Vagina (tissue), 2 donors: Measurements from ENCODE around the gene FLNB. TPM values are rescaled to one million over a fixed set of nuclear protein-coding genes. Genes with fewer than 3 reads are reported as not detected.

Source experiments
- DNase-seq, 2 donors: peaks; one replicate each; pipeline ENCODE4 v3.0.0-alpha.2; 2017; ENCODE audit errors: extremely low spot score in 2 of 2
- H3K27ac ChIP-seq: fragments of 200-600 bp; sonication (generic); one replicate; pipeline ENCODE4 v1.5.1; 2019
- H3K27me3 ChIP-seq: fragments of 200-600 bp; sonication (generic); one replicate; pipeline ENCODE4 v1.5.1; 2019
- H3K36me3 ChIP-seq, 2 donors: fragments of 200-600 bp; sonication (generic); one replicate each; pipeline ENCODE4 v1.5.1; 2017 to 2019
- H3K4me1 ChIP-seq: fragments of 200-600 bp; sonication (generic); one replicate; pipeline ENCODE4 v1.5.1; 2019
- H3K4me3 ChIP-seq, 2 donors: fragments of 200-600 bp; sonication (generic); 1 replicate in 1 of 2; 2 replicates in 1 of 2; pipeline ENCODE4 v1.5.1; 2016 to 2019
- H3K9me3 ChIP-seq: fragments of 200-600 bp; sonication (generic); one replicate; pipeline ENCODE4 v1.5.1; 2019
- POLR2A ChIP-seq, 2 donors: fragments of 450-650 bp; IDR thresholded peaks; one replicate each; pipeline ENCODE4 v1.6.1; 2017; ENCODE audit warnings: antibody characterized with exemption in 2 of 2, mild to moderate bottlenecking in 2 of 2, moderate library complexity in 2 of 2
- POLR2AphosphoS5 ChIP-seq, 2 donors: sonication (generic); formaldehyde crosslinking; IDR thresholded peaks; one replicate each; pipeline ENCODE4 v1.9.0; 2017; ENCODE audit warnings: antibody characterized with exemption in 2 of 2, mild to moderate bottlenecking in 2 of 2, low read depth in 1 of 2; ENCODE audit not compliant: insufficient read depth in 1 of 2
- intact Hi-C: fragments of 100-400 bp; cut with DNase I; formaldehyde crosslinking; loops from one replicate; pipeline ENCODE4 v1.15.1; 2023
- total RNA-seq: library from RNA; depleted of rRNA; stranded (reverse); fragments of >200 nt; gene quantifications from one replicate; pipeline ENCODE4 v1.2.3, GENCODE V29; 2016
- TF ChIP-seq, protein P1 (sequence below), 3 experiments: fragments of 450-650 bp in 2 of 3; fragments of 200-600 bp in 1 of 3; sonication (generic) in 1 of 3; IDR thresholded peaks; one replicate each; pipeline ENCODE4 v1.5.1; 2017 to 2019; ENCODE audit warnings: antibody characterized with exemption in 3 of 3, mild to moderate bottlenecking in 2 of 3, moderate library complexity in 2 of 3

The FLNB gene
- total RNA-seq, 1 donor from 2014 or later: 147 TPM

DNA sequence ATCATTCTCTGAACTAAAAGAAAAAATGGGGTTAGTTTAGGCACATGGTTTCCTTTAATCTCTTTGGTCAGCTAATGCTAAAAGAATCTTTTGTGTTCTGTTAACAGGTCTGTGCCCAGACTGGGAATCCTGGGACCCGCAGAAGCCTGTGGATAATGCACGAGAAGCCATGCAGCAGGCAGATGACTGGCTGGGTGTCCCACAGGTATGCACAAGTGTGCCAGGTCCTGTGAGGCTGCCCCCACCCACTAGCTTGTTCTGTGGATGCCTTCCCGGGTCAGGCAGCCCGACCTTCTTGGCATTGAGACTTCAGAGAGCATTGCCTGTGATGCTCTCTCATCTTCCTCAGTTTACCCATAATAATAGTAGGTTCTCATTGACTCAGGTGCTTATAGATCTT, 70.4 kb downstream of the FLNB start:
- H3K36me3 ChIP-seq: peaks cover 0 to 32% of the 10 kb centered on the region in 2 donors
- no peak overlapping the region for H3K4me3 ChIP-seq
- no peaks in the 10 kb centered on the region for H3K27me3 ChIP-seq
- H3K4me1 ChIP-seq: peaks cover 8% of the 10 kb centered on the region
- no peak for DNase-seq
- no peak overlapping the region for H3K27ac ChIP-seq
- intact Hi-C loops: no loop called here
- no peak for TF ChIP-seq POLR2A (IDR thresholded peaks at IDR 0.05)
- no peaks in the 10 kb centered on the region for H3K9me3 ChIP-seq

DNA sequence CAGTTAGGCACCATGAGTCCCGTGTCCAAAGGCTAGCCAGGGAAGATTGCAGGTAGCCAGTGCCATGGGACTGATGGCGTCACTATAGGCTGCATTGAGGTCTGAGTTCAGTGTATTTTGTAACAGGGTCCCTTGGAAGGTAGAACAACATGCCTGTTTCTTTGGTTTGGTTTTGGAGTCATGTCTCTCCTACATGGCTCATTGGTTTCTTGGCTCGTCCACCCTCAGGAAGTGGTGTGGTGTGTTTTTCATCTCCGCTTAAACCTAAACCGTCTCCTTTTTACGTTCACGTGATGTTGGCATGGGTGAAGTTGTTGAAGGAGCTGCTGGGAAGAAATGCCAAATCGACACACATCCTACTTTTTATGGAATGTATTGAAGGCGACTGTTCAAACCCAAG, 71.6 kb downstream of the FLNB start:
- H3K4me1 ChIP-seq: no peaks in the 10 kb centered on the region
- no peak overlapping the region for H3K27ac ChIP-seq
- H3K9me3 ChIP-seq: no peaks in the 10 kb centered on the region
- no peak for DNase-seq
- no peak overlapping the region for H3K4me3 ChIP-seq
- TF ChIP-seq POLR2A (IDR thresholded peaks at IDR 0.05) (no peak), POLR2AphosphoS5 (IDR thresholded peaks at IDR 0.05; ENCODE audit: insufficient read depth in 1 of 2, low read depth in 1 of 2) (no peak)
- TF ChIP-seq, protein P1, sequence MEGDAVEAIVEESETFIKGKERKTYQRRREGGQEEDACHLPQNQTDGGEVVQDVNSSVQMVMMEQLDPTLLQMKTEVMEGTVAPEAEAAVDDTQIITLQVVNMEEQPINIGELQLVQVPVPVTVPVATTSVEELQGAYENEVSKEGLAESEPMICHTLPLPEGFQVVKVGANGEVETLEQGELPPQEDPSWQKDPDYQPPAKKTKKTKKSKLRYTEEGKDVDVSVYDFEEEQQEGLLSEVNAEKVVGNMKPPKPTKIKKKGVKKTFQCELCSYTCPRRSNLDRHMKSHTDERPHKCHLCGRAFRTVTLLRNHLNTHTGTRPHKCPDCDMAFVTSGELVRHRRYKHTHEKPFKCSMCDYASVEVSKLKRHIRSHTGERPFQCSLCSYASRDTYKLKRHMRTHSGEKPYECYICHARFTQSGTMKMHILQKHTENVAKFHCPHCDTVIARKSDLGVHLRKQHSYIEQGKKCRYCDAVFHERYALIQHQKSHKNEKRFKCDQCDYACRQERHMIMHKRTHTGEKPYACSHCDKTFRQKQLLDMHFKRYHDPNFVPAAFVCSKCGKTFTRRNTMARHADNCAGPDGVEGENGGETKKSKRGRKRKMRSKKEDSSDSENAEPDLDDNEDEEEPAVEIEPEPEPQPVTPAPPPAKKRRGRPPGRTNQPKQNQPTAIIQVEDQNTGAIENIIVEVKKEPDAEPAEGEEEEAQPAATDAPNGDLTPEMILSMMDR (IDR thresholded peaks at IDR 0.05): no peak
- intact Hi-C loops: no loop called here
- H3K36me3 ChIP-seq: peaks cover 0 to 32% of the 10 kb centered on the region in 2 donors
- H3K27me3 ChIP-seq: no peaks in the 10 kb centered on the region

DNA sequence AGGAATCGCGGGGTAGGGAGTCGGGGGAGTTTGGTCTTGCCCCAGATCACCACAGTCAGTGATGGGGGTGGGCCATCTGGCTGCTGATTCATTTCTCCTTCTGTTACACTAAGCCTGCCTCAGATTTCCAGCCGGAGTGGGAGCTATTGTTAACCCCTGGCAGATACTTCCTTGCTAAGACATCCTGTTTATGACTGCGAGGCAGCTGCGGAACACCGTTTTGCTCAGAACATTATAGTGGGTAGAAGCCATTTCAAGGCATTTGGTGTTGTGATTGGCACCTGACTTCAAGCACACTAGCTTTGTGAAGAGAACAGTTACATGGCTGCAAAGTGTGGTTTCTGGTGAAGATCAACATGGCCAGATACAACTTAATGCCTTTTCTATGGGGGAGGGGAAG, 73.8 kb downstream of the FLNB start:
- Histone ChIP-seq H3K4me1 (no peaks in the 10 kb centered on the region), H3K9me3 (no peaks in the 10 kb centered on the region), H3K4me3 (no peak overlapping the region), H3K27ac (no peak overlapping the region), H3K27me3 (no peaks in the 10 kb centered on the region), H3K36me3 (peaks cover 0 to 30% of the 10 kb centered on the region in 2 donors)
- DNase-seq: no peak
- intact Hi-C loops: no loop called here
- TF ChIP-seq POLR2AphosphoS5 (IDR thresholded peaks at IDR 0.05; ENCODE audit: insufficient read depth in 1 of 2, low read depth in 1 of 2): no peak
- no peak for TF ChIP-seq POLR2A (IDR thresholded peaks at IDR 0.05)
- TF ChIP-seq, protein P1 (IDR thresholded peaks at IDR 0.05): no peak

DNA sequence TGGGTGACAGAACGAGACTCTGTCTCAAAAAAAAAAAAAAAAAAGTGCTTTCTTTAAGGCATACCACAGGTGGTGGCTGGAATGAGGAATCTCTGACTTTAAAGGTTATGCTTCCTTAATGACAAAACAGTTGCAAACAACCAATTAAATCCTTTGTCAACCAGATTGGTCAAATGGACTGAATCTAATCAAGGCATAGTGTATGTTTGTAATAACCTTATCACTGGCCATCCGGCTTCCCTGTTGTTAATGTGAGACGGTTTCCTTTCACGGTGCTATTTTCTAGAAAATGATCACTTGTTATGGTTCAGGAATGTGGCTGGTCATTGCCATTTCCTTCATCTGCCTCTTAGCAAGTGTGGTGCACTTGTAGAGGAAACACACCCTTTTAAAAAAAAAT, 75.9 kb downstream of the FLNB start:
- DNase-seq: no peak
- Histone ChIP-seq H3K4me1 (no peaks in the 10 kb centered on the region), H3K36me3 (peaks cover 0 to 15% of the 10 kb centered on the region in 2 donors), H3K4me3 (no peak overlapping the region), H3K9me3 (no peaks in the 10 kb centered on the region), H3K27ac (no peak overlapping the region), H3K27me3 (no peaks in the 10 kb centered on the region)
- intact Hi-C loops: no loop called here
- TF ChIP-seq POLR2AphosphoS5 (IDR thresholded peaks at IDR 0.05; ENCODE audit: insufficient read depth in 1 of 2, low read depth in 1 of 2) (no peak), POLR2A (IDR thresholded peaks at IDR 0.05) (no peak)
- TF ChIP-seq, protein P1 (IDR thresholded peaks at IDR 0.05): no peak

DNA sequence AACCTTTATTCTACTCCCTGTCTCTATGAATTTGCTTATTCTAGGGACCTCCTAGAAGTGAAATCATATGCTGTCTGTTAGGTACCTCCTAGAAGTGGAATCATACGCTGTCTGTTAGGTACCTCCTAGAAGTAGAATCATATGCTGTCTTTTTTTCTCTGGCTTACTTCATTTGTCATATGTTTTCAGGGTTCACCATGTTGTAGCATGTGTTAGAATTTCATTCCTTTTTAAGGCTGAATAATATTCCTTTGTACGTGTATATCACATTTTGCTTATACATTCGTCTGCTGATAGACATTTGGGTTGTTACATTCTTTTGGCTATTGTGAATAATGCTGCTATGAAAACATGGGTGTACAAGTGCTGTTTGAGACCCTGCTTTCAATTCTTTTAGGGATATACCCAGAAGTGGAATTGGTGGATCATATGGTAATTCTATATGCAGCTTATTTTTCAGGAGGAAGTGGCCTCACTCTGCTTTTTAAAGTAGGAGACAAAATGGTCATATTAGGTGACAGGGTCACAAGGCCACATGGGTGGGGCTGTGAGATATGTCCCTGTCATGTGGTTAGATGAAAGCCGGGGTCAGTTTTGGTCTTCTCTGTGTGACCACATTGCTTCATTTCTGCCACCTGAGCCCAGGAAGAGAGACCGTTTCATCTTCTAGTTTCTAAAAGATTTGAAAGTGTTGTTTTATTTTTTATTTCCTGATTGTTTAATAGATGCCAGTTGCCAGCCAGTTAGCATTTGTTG, 76.7 kb downstream of the FLNB start:
- Histone ChIP-seq H3K27ac (no peak overlapping the region), H3K9me3 (no peaks in the 10 kb centered on the region), H3K27me3 (no peaks in the 10 kb centered on the region), H3K36me3 (peaks cover 0 to 7% of the 10 kb centered on the region in 2 donors), H3K4me1 (no peaks in the 10 kb centered on the region), H3K4me3 (no peak overlapping the region)
- DNase-seq: no peak
- TF ChIP-seq, protein P1 (IDR thresholded peaks at IDR 0.05): no peak
- TF ChIP-seq POLR2AphosphoS5 (IDR thresholded peaks at IDR 0.05; ENCODE audit: insufficient read depth in 1 of 2, low read depth in 1 of 2): no peak
- TF ChIP-seq POLR2A (IDR thresholded peaks at IDR 0.05): no peak
- intact Hi-C loops: no loop called here
